GF-D8 (cell line): ENCODE data around the gene PHPT1.
"Not testable (repeated sequence)": the region's sequence is repeated elsewhere in the genome, so short reads cannot be mapped to it uniquely, and the experiment has no call there.

Experiments used
- DNase-seq: peaks from one replicate; lab custom pipeline; 2025; lab: John Stamatoyannopoulos, UW

Gene PHPT1

DNA sequence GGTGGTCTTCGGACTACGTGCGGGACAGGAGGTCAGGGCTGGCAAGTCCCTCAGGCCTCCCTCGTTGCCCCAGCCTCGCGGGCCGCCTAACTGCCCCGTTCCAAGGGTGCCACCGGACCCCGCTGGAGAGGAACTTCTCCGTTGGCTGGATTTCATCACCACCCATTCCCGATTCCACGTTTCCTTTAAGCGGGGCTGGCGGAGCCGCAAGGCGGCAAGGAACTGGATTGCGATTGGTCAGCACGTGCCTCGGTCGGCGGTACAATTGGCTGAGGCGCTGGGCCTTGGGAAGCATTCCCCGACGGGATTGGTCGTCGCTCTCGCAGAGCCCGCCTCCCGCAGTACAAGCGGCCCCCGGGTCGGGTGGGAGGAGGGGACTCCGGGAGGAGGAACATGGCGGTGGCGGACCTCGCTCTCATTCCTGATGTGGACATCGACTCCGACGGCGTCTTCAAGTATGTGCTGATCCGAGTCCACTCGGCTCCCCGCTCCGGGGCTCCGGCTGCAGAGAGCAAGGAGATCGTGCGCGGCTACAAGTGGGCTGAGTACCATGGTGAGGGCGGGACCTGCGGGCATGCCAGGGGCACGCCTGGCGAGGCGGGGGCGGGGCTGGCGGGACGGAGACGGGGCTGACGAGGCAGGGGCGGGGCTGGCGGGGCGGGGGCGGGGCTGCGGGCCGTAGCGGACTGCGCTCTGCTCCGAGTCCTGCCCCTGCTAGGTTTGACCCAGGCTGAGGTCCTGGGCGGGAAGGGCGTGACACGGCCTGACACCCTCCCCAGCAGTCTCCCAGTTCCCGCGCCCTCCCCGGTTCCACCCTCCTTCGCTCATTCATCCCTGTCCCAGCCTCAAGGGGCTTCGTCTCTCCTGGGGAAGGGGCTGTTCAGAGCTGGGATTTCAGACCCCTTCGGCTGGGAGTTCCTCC, at the start of gene PHPT1:
Gene PHPT1 (plus strand): TSS at position 372 of the 922 bp plus-strand sequence. CDS start 22 bp downstream, at position 394.
- peak; percentile 95 for DNase-seq

GRCh38 chr9:136799854-136800657, 49.2 kb upstream of the PHPT1 start:
- DNase-seq = peak; percentile 49

DNA sequence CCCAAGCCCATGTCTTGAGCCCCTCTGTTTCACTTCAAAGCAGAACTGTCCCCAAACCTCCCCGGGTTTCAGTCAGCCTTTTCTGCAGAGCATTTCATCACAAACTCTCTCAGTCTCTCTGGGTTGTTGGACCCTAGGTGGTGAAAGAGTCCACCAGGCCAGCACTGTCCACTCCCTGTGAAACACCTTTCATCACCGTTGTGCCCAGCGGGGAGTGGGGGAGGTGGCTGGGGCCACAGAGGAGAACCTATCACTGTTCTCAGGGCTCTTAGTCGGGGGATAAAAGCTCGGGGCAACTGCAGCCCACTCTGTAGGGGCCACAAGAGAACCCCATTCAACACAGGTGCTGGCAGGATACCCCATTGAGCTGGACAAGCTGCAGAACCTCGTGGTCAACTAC, 46.9 kb upstream of the PHPT1 start:
- no peak for DNase-seq

DNA sequence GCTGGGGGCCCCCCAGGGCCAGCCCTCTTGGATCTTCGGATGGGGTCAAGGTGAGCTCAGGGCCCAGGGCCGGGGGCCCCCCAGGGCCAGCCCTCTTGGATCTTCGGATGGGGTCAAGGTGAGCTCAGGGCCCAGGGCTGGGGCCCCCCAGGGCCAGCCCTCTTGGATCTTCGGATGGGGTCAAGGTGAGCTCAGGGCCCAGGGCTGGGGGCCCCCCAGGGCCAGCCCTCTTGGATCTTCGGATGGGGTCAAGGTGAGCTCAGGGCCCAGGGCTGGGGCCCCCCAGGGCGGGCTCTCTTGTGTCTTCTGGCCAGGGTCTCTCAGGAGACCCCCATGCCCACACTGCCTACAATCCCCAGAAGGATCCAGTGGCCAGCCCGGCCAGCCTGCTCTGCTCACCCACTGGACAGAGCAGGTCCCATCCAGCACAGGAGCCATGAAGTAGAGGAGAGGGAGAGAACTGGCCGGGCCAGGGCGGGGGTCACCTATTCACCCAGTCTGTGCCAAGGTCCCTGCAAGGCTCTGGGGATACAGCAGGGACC, 46.1 kb upstream of the PHPT1 start:
- DNase-seq = not testable (repeated sequence)

- DNase-seq = no peak
Observed at GRCh38 chr9:136803551-136804508, 45.4 kb upstream of the PHPT1 start.

- DNase-seq = no peak
Observed at GRCh38 chr9:136804509-136805206, 44.6 kb upstream of the PHPT1 start.

DNA sequence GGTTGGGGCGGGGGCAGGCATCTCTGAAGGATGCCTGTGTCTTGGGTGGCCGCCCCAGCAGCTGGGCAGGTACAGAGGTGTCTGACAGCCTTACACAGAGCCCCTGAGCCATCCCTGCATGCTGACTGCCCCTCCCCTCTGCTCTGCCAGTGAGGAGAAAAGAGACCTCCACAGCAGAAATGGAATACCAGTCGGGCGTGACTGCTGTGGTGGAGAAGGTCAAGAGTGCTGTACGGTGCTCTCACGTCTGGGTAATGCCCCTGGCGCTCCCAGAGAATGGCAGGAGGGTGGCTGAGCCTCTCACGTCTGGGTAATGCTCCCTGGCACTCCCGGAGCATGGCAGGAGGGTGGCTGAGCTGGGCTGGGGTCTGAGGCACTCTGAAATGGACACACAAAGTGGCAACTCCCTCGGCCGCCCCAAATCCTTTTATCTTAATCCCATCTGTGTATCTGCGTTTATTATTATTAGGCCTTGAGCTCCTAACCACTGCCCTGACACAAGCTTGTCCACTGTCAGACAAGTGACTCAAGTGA, 43.9 kb upstream of the PHPT1 start:
- DNase-seq = no peak

GRCh38 chr9:136806067-136806466, 43.1 kb upstream of the PHPT1 start:
- DNase-seq = no peak

- DNase-seq = no peak
Observed at GRCh38 chr9:136806631-136807201, 42.5 kb upstream of the PHPT1 start.

GRCh38 chr9:136807281-136808074, 41.7 kb upstream of the PHPT1 start, which contains the start of gene RABL6:
Gene RABL6, plus strand, starts transcription at chr9:136807948. Its CDS starts 249 bp downstream, at chr9:136808197.
- peak; percentile 45 for DNase-seq

- DNase-seq = no peak
Observed at GRCh38 chr9:136808075-136808805, 41.0 kb upstream of the PHPT1 start.

DNA sequence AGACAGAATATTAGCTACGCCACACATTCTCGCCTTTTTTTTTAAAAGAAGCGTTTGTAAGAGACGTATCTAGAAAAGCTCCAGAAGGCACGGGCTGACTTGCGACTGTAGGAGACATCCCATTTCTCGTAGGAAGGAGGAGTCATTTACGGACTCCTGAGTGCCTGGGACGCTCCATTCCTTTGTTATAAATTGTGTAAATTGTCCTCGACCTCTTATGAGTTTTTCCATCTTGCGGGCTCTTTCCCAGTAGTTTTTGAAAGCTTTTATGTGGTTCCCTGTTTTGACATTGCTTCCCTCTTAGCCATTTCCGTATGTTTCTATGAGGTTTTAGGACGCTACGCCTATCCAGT, 40.4 kb upstream of the PHPT1 start:
- DNase-seq = no peak

DNA sequence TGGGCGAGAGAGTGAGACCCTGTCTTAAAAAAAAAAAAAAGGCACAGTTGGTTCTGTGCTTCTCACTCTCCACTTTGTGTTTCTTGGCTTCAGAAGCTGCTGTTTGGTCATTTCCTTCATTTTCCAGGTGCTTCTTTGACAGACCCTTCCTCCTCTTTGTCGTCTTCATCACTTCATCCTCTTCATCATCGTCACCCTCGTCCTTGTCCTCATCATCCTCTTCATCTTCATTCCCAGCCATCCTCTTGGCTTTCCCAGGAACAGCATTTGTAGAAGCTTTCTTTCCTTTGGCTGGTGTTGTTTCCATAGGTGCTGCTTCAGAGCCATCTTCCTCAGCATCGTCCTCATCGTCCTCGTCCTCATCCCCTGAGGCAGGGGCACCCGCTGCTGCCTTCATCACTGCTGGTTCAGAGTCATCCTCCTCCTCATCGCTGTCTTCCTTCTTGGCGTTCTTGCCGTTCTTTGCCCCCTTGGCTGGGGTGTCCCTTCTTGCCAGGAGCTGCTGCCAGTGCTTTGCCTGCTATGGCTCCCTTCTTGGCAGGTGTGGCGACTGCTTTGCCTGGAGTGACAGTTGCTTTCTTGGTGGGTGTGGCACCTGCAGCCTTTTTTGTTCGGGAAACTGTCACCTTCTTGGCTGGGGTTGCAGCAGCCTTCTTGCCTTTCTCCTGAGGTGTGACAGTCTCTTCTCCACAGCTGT, 34.3 kb upstream of the PHPT1 start:
- no peak for DNase-seq

- DNase-seq = no peak
Observed at GRCh38 chr9:136815422-136815782, 33.8 kb upstream of the PHPT1 start.

GRCh38 chr9:136820971-136821825, 28.0 kb upstream of the PHPT1 start:
- no peak for DNase-seq

DNA sequence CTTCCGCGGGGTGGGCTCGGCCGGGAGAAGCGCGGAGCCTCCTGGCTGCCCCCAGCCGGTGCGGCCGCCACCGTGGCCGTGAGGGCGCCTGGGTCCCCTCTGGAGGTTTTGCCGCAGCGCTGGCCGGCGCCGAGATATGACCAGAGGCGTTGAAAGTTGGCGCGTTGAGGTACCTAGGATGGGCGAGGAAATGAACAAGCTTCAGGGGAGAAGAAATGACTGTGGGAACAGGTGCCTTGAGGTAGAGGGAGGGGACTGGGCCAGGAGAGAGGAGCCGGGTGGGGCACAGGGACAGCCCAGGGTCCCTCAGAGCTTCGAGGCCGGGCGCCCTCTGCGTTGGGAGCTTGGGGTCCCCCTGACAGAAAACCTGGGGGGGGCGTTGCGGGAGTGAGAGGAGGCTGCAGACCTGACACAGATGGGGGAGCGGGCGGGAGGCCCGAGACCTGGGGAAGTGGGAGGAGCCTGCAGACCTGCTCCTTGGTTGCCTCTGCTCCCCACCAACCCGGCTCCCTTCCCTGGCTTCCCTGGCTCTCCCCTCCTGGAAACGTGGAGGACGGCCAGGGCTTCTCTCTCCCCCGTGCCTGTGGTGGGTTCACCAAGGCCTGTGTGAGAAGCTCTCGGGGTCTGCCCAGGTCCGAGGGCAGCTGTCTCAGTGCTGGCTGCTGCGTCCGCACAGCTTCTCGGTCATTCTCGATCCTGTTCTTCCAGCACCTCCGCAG, 27.2 kb upstream of the PHPT1 start:
- DNase-seq = no peak
